Fibroblast of lung (primary cell): ENCODE data around the gene MTF2. TPM values are rescaled to one million over a fixed set of nuclear protein-coding genes. Genes with fewer than 3 reads are reported as not detected.
A peak's percentile ranks its signal among the peaks of the same experiment; 100 is the strongest.

ENCODE experiments used
- DNase-seq, 2 donors: peaks; one replicate each; pipeline versions ENCODE4 v3.0.0 to v3.0.0-alpha.2; 2010; ENCODE audit warnings: low read depth in 2 of 2
- H2AFZ ChIP-seq: 2 replicates; pipeline ENCODE4 v1.5.1; 2012; ENCODE audit warnings: low read length, control low read depth, inconsistent platforms
- H3K27ac ChIP-seq: 2 replicates; pipeline ENCODE4 v1.5.1; 2011; ENCODE audit warnings: low read length, control low read depth; ENCODE audit not compliant: insufficient read depth
- H3K27me3 ChIP-seq: 2 replicates; pipeline ENCODE4 v1.5.1; 2011; ENCODE audit warnings: mild to moderate bottlenecking, low read length; ENCODE audit not compliant: control insufficient read depth, insufficient read depth
- H3K36me3 ChIP-seq: 2 replicates; pipeline ENCODE4 v1.5.1; 2011; ENCODE audit warnings: low read length; ENCODE audit not compliant: control insufficient read depth, insufficient read depth
- H3K4me1 ChIP-seq: 2 replicates; pipeline ENCODE4 v1.5.1; 2011; ENCODE audit warnings: low read length; ENCODE audit not compliant: control insufficient read depth, insufficient read depth; ENCODE audit errors: extremely low read depth
- H3K4me2 ChIP-seq: 2 replicates; pipeline ENCODE4 v1.5.1; 2011; ENCODE audit warnings: low read length, control low read depth; ENCODE audit not compliant: insufficient read depth; ENCODE audit errors: extremely low read depth
- H3K4me3 ChIP-seq, 4 experiments: fragments of 200-600 bp in 1 of 4; sonication (generic) in 1 of 4; replicated peaks in 1 of 4; 2 replicates each; pipeline ENCODE4 v1.5.1; 2011 to 2016; ENCODE audit warnings: low read length in 4 of 4, low read depth in 3 of 4, mild to moderate bottlenecking in 3 of 4, control low read depth in 2 of 4, inconsistent platforms in 1 of 4, mixed read lengths in 1 of 4; ENCODE audit not compliant: insufficient read depth in 1 of 4; ENCODE audit errors: control extremely low read depth in 1 of 4
- H3K79me2 ChIP-seq: 2 replicates; pipeline ENCODE4 v1.5.1; 2012; ENCODE audit warnings: mild to moderate bottlenecking, low read length, inconsistent platforms; ENCODE audit not compliant: control insufficient read depth, insufficient read depth
- H3K9ac ChIP-seq: 2 replicates; pipeline ENCODE4 v1.5.1; 2011; ENCODE audit warnings: mild to moderate bottlenecking, low read length, control low read depth; ENCODE audit not compliant: insufficient read depth
- H3K9me3 ChIP-seq: 2 replicates; pipeline ENCODE4 v1.5.1; 2012; ENCODE audit warnings: low read depth, low read length; ENCODE audit not compliant: control insufficient read depth, insufficient read depth
- H4K20me1 ChIP-seq: 2 replicates; pipeline ENCODE4 v1.5.1; 2011; ENCODE audit warnings: low read length; ENCODE audit not compliant: control insufficient read depth, insufficient read depth; ENCODE audit errors: extremely low read depth
- CTCF ChIP-seq, 2 donors: IDR thresholded peaks in 1 of 2; conservative IDR thresholded peaks in 1 of 2; 1 replicate in 1 of 2; 2 replicates in 1 of 2; pipeline ENCODE4 v1.5.1; 2011 to 2012; ENCODE audit warnings: low read length in 2 of 2, control low read depth in 1 of 2, inconsistent platforms in 1 of 2, low read depth in 1 of 2, mild to moderate bottlenecking in 1 of 2
- EZH2 ChIP-seq: IDR thresholded peaks from 2 replicates; pipeline ENCODE4 v1.5.1; 2012; ENCODE audit warnings: low read length, control low read depth, mild to moderate bottlenecking; ENCODE audit errors: missing control alignments
- polyA plus RNA-seq, 2 donors: library from polyadenylated mRNA; depleted of rRNA in 1 of 2; stranded (reverse) in 1 of 2; unstranded in 1 of 2; fragments of >200 nt; gene quantifications; 2 replicates each; pipeline ENCODE4 v1.2.1, GENCODE V29; 2011 to 2012; ENCODE audit warnings: missing spikeins in 1 of 2
- total RNA-seq: library from RNA; depleted of rRNA; stranded (reverse); fragments of >200 nt; gene quantifications from 2 replicates; pipeline ENCODE4 v1.2.1, GENCODE V29; 2014

The MTF2 gene
- total and polyA plus RNA-seq, 2 donors (not counting 1 experiment from before 2014, with no cell fraction given): 8.6 to 8.9 TPM

- no peaks in the 10 kb centered on the region for H4K20me1 ChIP-seq
- no peaks in the 10 kb centered on the region for H3K9me3 ChIP-seq
- no peak overlapping the region for H3K4me3 ChIP-seq
- no peak overlapping the region for H3K9ac ChIP-seq
- DNase-seq: no peak
- no peaks in the 10 kb centered on the region for H3K36me3 ChIP-seq
- no peak overlapping the region for H3K27ac ChIP-seq
- no peaks in the 10 kb centered on the region for H3K27me3 ChIP-seq
- H3K4me2 ChIP-seq: no peak overlapping the region
- peaks cover 24% of the 10 kb centered on the region for H3K79me2 ChIP-seq
- TF ChIP-seq CTCF (conservative IDR thresholded peaks at IDR 0.05 in 1 of 2, IDR thresholded peaks at IDR 0.05 in 1 of 2; ENCODE audit: low read depth in 1 of 2, low read length in 2 of 2): no peak
- no peak for TF ChIP-seq EZH2
- H3K4me1 ChIP-seq: no peaks in the 10 kb centered on the region
- H2AFZ ChIP-seq: no peak overlapping the region
These were observed 2.8 kb upstream of the MTF2 start for GRCh38 chr1:93076268-93076667.

- no peaks in the 10 kb centered on the region for H4K20me1 ChIP-seq
- H3K9ac ChIP-seq: peak overlapping the region; percentile 84
- H3K79me2 ChIP-seq: peaks cover 41% of the 10 kb centered on the region
- DNase-seq: no peak
- H3K27me3 ChIP-seq: no peaks in the 10 kb centered on the region
- no peaks in the 10 kb centered on the region for H3K36me3 ChIP-seq
- peaks cover 4% of the 10 kb centered on the region for H3K4me1 ChIP-seq
- peak overlapping the region; percentile 94 for H2AFZ ChIP-seq
- peak overlapping the region; percentile 97 for H3K4me2 ChIP-seq
- no peak for TF ChIP-seq CTCF (conservative IDR thresholded peaks at IDR 0.05 in 1 of 2, IDR thresholded peaks at IDR 0.05 in 1 of 2; ENCODE audit: low read depth in 1 of 2, low read length in 2 of 2)
- no peak for TF ChIP-seq EZH2
- H3K27ac ChIP-seq: peak overlapping the region; percentile 92
- no peaks in the 10 kb centered on the region for H3K9me3 ChIP-seq
- peak overlapping the region; percentile 75 to 99 (median 96) for H3K4me3 ChIP-seq
These were observed 880 bp upstream of the MTF2 start for GRCh38 chr1:93078203-93078602.

GRCh38 chr1:93078638-93078985 is 471 bp upstream of the MTF2 start:
- Histone ChIP-seq H3K79me2 (peaks cover 45% of the 10 kb centered on the region), H3K4me1 (peaks cover 4% of the 10 kb centered on the region), H3K36me3 (no peaks in the 10 kb centered on the region), H3K4me2 (peak overlapping the region; percentile 97), H3K9me3 (no peaks in the 10 kb centered on the region), H3K27ac (peak overlapping the region; percentile 92), H3K9ac (peak overlapping the region; percentile 84), H2AFZ (peak overlapping the region; percentile 94), H3K4me3 (peak overlapping the region; percentile 75 to 99 (median 96)), H3K27me3 (no peaks in the 10 kb centered on the region), H4K20me1 (no peaks in the 10 kb centered on the region)
- TF ChIP-seq CTCF (conservative IDR thresholded peaks at IDR 0.05 in 1 of 2, IDR thresholded peaks at IDR 0.05 in 1 of 2; ENCODE audit: low read depth in 1 of 2, low read length in 2 of 2): no peak
- TF ChIP-seq EZH2: no peak
- no peak for DNase-seq
